Measurements from ENCODE around the gene AQP1. TPM values are rescaled to one million over a fixed set of nuclear protein-coding genes. Genes with fewer than 3 reads are reported as not detected.

AQP1 gene
- total and polyA plus RNA-seq, 11 donors: 113 to 420 (median 210) TPM

GRCh38 chr7:30968747-30969603 lies 57.3 kb downstream of the AQP1 start:
- no peaks in the 10 kb centered on the region for H3K36me3 ChIP-seq
- DNase-seq (no peak), ATAC-seq (no peak)
- no peak overlapping the region for H3K27ac ChIP-seq
- WGBS, 4 donors: 89 to 98% (median 93%) methylated on average over 6 to 7 of the region's 7 CpGs
- no peak for TF ChIP-seq CTCF (IDR thresholded peaks at IDR 0.05)
- TF ChIP-seq POLR2A (IDR thresholded peaks at IDR 0.05): no peak
- no peak overlapping the region for H3K4me3 ChIP-seq
- H3K27me3 ChIP-seq: peaks cover 0 to 3% (median 0%) of the 10 kb centered on the region in 9 donors
- no peaks in the 10 kb centered on the region for H3K9me3 ChIP-seq
- peaks cover 0 to 11% (median 0%) of the 10 kb centered on the region in 12 donors for H3K4me1 ChIP-seq
- intact Hi-C loops (cut with DNase I): no loop called here

- no peak for DNase-seq
- Histone ChIP-seq H3K27ac (no peak overlapping the region), H3K27me3 (peaks cover 0 to 3% (median 0%) of the 10 kb centered on the region in 9 donors), H3K4me1 (peaks cover 0 to 13% (median 0%) of the 10 kb centered on the region in 12 donors), H3K36me3 (no peaks in the 10 kb centered on the region), H3K4me3 (no peak overlapping the region), H3K9me3 (no peaks in the 10 kb centered on the region)
- 89 to 100% (median 100%) methylated on average over 1 of the region's 1 CpG for WGBS, 4 donors
- ATAC-seq: no peak
- TF ChIP-seq CTCF (IDR thresholded peaks at IDR 0.05) (no peak), POLR2A (IDR thresholded peaks at IDR 0.05) (no peak)
- intact Hi-C loops (cut with DNase I): no loop called here
These were observed 57.9 kb downstream of the AQP1 start for GRCh38 chr7:30969604-30969970.

GRCh38 chr7:30970074-30970473 lies 58.4 kb downstream of the AQP1 start:
- Histone ChIP-seq H3K4me1 (peaks cover 0 to 17% (median 1%) of the 10 kb centered on the region in 12 donors), H3K27me3 (peaks cover 0 to 3% (median 0%) of the 10 kb centered on the region in 9 donors), H3K4me3 (no peak overlapping the region), H3K9me3 (no peaks in the 10 kb centered on the region), H3K36me3 (no peaks in the 10 kb centered on the region), H3K27ac (no peak overlapping the region)
- DNase-seq: no peak
- ATAC-seq: no peak
- WGBS, 4 donors: 95 to 98% (median 97%) methylated on average over 5 of the region's 5 CpGs
- TF ChIP-seq CTCF (IDR thresholded peaks at IDR 0.05) (no peak), POLR2A (IDR thresholded peaks at IDR 0.05) (no peak)
- intact Hi-C loops (cut with DNase I): no loop called here

GRCh38 chr7:30970594-30971094 lies 59.0 kb downstream of the AQP1 start:
- intact Hi-C loops (cut with DNase I): no loop called here

More at GRCh38 chr7:30970594-30971094, 59.0 kb downstream of the AQP1 start:
- H3K4me1 ChIP-seq: peaks cover 0 to 19% (median 1%) of the 10 kb centered on the region in 12 donors
- DNase-seq: no peak
- H3K4me3 ChIP-seq: no peak overlapping the region
- WGBS, 4 donors: 30 to 43% (median 37%) methylated on average over 4 to 6 of the region's 6 CpGs
- H3K36me3 ChIP-seq: no peaks in the 10 kb centered on the region
- H3K27ac ChIP-seq: no peak overlapping the region
- TF ChIP-seq CTCF (IDR thresholded peaks at IDR 0.05) (no peak), POLR2A (IDR thresholded peaks at IDR 0.05) (no peak)
- H3K9me3 ChIP-seq: no peaks in the 10 kb centered on the region
- ATAC-seq: no peak
- H3K27me3 ChIP-seq: peaks cover 0 to 3% (median 0%) of the 10 kb centered on the region in 9 donors
